Mononuclear cell (primary cell): ENCODE measurements around the gene CASQ2. TPM values are rescaled to one million over a fixed set of nuclear protein-coding genes. Genes with fewer than 3 reads are reported as not detected.

Experiments
- H3K27me3 ChIP-seq: 2 replicates; pipeline ENCODE4 v1.6.0; 2011; ENCODE audit warnings: low read length, control low read depth; ENCODE audit not compliant: insufficient read depth
- H3K4me1 ChIP-seq: 2 replicates; pipeline ENCODE4 v1.5.1; 2011; ENCODE audit warnings: mild to moderate bottlenecking, low read length, control low read depth; ENCODE audit not compliant: insufficient read depth
- H3K4me3 ChIP-seq: 2 replicates; pipeline ENCODE4 v1.5.1; 2011; ENCODE audit warnings: mild to moderate bottlenecking, low read length, moderate library complexity
- H3K9me3 ChIP-seq: 2 replicates; pipeline ENCODE4 v1.5.1; 2011; ENCODE audit warnings: low read depth, mild to moderate bottlenecking, control low read depth, low read length
- total RNA-seq: library from RNA; depleted of rRNA; stranded (reverse); fragments of >200 nt; gene quantifications from one replicate; pipeline ENCODE4 v1.2.3, GENCODE V29; 2012

CASQ2 gene
- not detected for total RNA-seq

DNA sequence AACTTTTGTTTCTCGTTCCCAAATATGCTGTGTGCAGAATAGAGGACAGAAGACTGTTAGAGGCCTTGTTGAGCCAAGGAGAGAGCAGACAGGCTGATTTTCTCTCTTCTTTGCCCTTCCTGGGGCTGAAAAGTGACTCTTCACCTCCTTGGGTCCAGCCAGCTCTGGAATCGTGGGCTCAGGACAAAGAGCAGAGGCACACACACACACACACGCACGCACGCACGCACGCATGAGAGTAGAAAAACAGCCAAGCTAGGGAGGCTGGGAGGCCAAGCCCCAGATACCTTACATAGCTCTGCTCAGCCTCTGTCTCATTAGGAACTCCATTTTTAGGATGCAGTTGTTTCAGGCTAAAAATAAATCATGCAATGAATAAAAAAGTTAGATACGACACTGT lies at the start of gene CASQ2:
TSS of gene CASQ2 (minus strand) at position 166 of the 400 bp plus-strand sequence. CDS start 173 bp downstream, outside the sequence.
- Histone ChIP-seq H3K9me3 (no peaks in the 10 kb centered on the region), H3K4me1 (no peaks in the 10 kb centered on the region), H3K27me3 (no peaks in the 10 kb centered on the region), H3K4me3 (no peak within 1 kb of the TSS)

DNA sequence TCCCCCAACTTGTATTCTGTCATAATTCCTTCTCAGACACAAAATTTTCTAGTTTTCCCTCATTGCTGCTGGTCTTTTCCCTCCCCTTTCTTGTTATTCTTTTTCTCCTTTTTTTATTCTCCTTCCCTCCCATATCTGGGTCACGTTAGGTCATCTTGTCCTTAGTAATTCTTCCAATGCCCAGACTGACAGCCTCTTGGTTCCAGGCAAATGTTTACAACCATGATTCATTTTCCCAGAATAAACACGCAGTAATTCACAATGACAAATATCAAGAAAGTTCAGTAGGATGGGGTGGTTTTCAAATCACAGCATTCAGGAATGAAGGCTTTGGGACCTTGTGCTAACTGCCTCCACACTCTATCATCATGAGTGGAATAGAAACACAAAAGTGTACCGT lies 47.2 kb upstream of the CASQ2 start:
- H3K27me3 ChIP-seq: no peaks in the 10 kb centered on the region
- no peaks in the 10 kb centered on the region for H3K9me3 ChIP-seq
- no peak overlapping the region for H3K4me3 ChIP-seq
- H3K4me1 ChIP-seq: peaks cover 11% of the 10 kb centered on the region

DNA sequence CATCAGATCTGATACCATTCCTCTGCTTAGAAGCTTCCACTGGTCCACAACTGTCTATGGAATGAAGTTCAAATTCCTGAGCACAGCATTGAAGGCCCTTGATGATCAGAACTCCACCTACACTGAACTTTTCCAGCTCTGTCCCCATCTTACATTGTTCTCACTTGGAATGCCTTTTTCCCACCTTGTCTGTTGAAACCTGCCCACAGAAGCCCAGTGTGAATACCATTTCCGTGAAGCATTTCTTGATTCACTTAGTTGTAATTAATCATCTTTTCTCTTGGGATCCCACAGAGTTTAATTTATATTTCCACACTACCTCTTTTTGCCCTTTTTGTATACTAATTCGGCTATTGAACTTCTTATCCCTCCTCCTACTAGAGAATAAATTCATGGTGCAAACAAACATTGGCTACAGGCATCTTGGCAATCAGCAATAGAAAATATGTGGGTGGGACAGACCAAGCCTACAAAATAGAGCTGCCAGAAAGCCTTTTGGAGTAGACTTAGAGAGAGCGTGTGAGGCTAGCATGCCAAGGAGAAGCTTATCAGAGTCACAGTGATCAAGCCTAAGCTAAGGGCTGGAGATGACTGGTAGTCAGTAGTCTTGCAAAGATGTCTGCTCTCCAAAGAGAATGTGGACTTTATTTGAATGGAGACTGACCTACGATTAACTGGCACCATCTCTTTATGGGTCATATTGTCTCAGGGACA lies 46.3 kb upstream of the CASQ2 start:
- Histone ChIP-seq H3K4me3 (no peak overlapping the region), H3K9me3 (no peaks in the 10 kb centered on the region), H3K4me1 (peaks cover 11% of the 10 kb centered on the region), H3K27me3 (no peaks in the 10 kb centered on the region)

DNA sequence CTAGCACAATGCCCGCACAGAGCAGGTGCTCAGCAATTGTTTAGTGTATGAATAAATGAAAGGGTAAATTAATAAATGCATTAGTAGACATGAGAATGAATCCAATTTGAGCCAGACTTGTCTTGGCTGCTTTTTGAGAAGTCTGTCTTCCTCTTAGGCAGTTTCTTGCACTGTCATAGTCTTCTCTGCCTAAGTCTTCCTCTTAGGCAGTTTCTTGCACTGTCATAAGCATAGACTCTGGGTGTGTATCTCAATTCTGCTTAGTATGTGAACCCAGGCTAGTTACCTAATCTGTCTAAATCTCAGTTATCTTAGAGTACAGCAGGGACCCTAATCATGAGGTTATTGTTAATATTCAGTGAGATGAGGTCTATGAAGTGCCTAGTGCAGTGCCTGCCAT lies 45.2 kb upstream of the CASQ2 start:
- Histone ChIP-seq H3K4me3 (no peak overlapping the region), H3K27me3 (no peaks in the 10 kb centered on the region), H3K9me3 (no peaks in the 10 kb centered on the region), H3K4me1 (peaks cover 16% of the 10 kb centered on the region)

DNA sequence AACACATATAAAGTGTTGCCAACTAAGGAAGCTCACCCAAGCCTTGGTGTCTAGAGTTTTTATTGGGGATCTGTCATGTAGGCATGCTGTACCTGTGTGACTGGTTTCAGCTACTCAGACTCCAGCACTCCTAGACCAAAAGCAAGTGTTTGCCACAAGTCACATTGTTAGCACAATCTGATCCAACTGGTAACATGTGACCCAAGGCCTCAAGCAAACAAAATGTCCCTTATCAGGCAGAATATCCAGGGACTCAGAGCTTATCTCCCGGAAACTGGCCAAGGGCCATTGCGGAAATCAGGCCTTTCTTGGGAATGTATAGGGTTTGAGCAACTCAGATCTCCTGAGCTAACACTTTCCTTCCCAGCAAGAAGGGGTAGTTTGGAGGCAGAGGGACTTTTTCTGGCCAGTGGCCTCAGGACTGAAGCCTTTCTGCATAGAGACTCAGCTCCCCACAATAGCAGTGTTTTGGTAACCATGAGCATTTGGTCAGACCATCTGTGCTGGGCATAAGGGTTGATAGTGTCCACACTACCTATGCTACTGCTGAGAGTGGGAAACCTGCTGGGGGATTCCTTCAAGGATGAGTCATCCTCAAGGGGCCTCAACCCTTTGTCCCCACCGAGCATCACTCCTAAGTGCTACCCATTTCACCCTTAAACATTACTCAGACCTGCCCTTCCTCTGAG lies 42.8 kb upstream of the CASQ2 start:
- Histone ChIP-seq H3K27me3 (peaks cover 2% of the 10 kb centered on the region), H3K9me3 (no peaks in the 10 kb centered on the region), H3K4me3 (no peak overlapping the region), H3K4me1 (peaks cover 21% of the 10 kb centered on the region)

DNA sequence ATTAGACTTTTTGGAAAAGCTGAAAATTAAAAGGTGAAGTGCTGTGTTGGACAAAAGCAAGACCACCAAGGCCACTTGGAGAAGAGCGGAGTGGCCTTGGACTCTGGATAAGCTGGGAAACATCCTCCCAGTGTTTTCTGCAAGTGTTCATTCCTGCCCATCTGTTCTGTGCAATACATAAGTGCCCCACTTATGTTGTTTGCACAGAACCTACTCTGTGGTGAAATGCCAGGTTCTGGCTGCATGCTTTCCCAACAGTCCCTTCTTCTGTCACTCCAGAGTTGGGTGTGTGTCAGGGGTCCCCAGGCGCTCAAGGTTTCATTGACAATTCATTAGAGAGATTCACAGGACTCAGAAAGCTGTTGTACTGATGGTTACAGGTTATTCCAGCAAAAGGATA lies 42.1 kb upstream of the CASQ2 start:
- no peak overlapping the region for H3K4me3 ChIP-seq
- H3K27me3 ChIP-seq: peaks cover 2% of the 10 kb centered on the region
- peaks cover 21% of the 10 kb centered on the region for H3K4me1 ChIP-seq
- no peaks in the 10 kb centered on the region for H3K9me3 ChIP-seq

DNA sequence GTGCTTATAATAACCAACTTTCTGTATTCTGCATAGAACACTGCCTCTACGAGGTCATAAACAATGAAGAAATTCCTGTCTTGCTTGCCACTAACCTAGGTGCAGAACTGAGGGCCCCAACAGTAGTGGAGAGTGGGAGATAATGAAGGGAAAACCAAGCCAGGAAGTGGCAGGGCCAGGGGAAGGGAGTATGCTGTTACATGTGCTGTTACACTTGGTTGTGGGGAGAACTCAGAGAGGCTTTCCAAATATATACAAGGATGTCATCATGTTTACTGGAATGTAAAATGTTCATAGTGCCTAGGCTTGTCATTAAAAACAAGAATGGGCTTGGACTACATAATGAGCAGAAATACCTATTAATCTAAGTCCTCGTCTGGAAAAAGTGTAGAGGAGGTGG lies 41.3 kb upstream of the CASQ2 start:
- Histone ChIP-seq H3K9me3 (no peaks in the 10 kb centered on the region), H3K27me3 (peaks cover 2% of the 10 kb centered on the region), H3K4me3 (no peak overlapping the region), H3K4me1 (peaks cover 21% of the 10 kb centered on the region)

DNA sequence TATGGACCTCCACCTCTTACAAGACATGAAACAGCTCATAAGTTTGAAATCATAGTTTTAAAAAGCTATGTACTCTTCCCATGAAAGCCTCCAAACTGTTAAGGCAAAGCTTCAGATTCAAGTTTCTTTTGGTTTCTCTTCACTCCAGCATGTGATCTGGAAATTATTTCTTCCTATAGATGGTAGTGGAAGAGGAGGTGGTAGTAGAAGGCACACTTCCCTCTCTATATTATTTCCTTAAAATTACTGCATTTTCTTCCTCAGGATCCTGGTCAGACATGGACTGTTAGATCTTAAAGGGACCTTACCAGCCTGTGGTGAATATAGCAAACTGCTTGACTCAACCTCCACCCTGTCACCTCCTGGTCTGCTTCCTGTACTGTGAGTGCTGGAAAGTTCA lies 40.6 kb upstream of the CASQ2 start:
- no peak overlapping the region for H3K4me3 ChIP-seq
- H3K4me1 ChIP-seq: peaks cover 19% of the 10 kb centered on the region
- H3K27me3 ChIP-seq: peaks cover 2% of the 10 kb centered on the region
- H3K9me3 ChIP-seq: no peaks in the 10 kb centered on the region

DNA sequence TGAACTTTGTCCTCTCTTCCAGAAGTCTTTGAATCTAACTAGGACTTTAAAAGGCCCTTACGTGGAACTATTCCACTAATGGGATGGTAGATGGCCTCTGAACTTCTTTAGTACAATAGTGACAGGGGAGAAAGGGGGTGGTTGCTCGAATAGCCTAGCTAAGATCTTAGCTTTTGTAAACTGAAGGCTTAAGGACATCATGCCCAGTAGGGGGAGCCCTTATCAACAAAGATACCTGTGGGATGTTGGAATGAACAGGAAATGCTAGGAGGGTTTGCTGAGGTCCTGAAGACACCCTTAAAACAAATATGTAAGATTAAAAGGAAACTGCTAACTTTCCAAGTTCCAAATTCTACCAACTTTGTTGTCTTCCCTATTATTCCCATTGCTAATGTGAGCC lies 39.2 kb upstream of the CASQ2 start:
- H3K4me3 ChIP-seq: no peak overlapping the region
- no peaks in the 10 kb centered on the region for H3K9me3 ChIP-seq
- peaks cover 2% of the 10 kb centered on the region for H3K27me3 ChIP-seq
- peaks cover 10% of the 10 kb centered on the region for H3K4me1 ChIP-seq

DNA sequence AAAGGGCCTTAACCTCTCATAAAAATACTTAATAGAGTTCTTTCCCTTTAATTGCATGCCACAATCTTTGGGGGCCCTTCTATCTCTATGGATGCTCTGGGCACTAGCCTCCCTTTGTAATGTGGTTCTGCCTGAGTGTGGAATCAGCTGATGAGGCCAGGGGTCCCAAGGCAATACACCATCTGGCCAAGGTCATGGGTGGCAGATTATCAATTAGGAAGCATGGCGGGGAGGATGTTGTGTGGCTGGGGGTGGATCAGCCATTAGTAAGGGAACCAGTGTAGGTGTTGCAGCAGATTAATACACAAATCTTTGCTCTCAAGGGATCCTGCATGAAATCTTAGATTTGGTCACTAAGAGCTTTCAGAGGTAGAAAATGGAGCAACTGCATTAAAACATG lies 37.1 kb upstream of the CASQ2 start:
- H3K27me3 ChIP-seq: peaks cover 2% of the 10 kb centered on the region
- H3K4me1 ChIP-seq: peaks cover 10% of the 10 kb centered on the region

DNA sequence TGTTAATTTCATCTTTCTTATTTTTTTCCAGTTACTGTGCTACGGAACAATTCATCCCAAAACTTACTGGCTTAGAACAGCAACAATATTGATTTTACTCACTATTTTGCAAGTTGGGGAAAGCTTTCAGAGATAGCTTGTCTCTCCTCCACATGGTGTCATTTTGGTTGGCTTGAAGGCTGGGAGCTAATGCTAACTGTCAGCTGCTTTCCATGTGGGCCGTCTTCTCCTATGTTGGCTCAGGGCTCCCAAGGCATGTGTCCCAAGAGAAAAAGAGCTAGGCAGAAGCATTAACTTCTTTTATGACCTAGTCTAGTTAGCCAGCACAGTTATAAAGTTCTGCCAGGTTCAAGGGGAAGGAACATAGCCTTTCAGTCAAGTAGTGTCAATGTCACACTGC lies 33.9 kb upstream of the CASQ2 start:
- H3K4me1 ChIP-seq: no peaks in the 10 kb centered on the region
- H3K9me3 ChIP-seq: no peaks in the 10 kb centered on the region
- no peak overlapping the region for H3K4me3 ChIP-seq
- H3K27me3 ChIP-seq: peaks cover 2% of the 10 kb centered on the region

More for the DNA sequence above, 37.1 kb upstream of the CASQ2 start:
- Histone ChIP-seq H3K9me3 (no peaks in the 10 kb centered on the region), H3K4me3 (no peak overlapping the region)

DNA sequence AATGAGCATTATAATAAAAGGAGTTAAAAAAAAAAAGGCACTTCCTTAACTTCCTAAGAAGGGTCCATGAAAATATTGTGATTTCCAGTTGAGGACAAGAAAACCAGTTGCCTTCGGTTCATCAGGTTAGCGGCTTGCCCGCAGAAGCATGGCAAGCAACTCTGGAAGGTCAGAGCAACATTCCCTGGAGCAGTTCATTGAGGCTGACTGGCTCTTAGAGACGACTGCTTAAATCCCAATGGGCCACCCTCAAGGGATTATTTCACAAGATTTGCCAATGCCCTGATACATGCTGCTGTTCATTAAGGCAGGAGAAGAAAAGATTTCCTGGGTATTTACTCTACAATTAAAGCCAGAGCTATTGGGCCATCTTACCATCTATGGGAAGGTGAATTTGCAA lies 29.0 kb upstream of the CASQ2 start:
- no peaks in the 10 kb centered on the region for H3K9me3 ChIP-seq
- H3K4me1 ChIP-seq: no peaks in the 10 kb centered on the region
- no peak overlapping the region for H3K4me3 ChIP-seq
- peaks cover 5% of the 10 kb centered on the region for H3K27me3 ChIP-seq

DNA sequence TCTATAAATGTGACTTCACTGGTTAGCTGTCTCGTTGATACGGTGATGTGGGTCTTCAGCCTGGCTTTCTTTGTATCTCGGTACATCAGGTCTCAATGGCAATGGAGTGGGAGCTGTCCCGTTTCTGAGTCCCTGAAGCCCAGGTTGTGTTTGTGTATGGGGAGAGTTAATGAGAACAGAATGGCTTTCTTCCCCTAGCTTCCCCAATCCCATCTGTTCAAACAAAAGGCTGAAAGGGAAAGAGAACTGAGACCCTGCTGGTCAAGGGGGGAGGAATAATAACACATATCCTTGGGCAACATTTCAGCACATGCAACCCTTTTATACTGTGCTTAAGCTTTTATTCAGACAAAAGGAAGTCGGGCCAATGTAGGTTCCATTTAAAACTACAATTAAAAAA lies 28.4 kb upstream of the CASQ2 start:
- no peak overlapping the region for H3K4me3 ChIP-seq
- no peaks in the 10 kb centered on the region for H3K9me3 ChIP-seq
- peaks cover 5% of the 10 kb centered on the region for H3K27me3 ChIP-seq
- no peaks in the 10 kb centered on the region for H3K4me1 ChIP-seq

DNA sequence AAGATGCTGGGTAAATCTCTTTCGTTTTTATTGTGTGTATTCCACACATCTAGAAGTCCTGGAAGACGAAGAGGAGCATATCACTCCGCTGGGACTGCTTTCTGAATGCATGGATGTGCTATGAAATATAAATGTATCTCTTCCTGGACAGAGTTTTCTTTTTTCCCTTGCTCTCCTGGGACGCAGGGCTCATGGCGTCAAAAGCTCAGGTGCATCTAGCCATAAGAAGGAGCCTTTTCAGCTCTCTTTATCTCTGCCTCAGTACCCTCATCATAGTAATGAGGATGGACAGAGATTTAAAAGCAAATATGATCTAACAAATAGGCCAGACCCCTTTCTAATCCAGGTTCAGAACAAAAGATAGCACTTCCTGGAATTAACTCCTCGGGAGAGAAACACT lies 27.5 kb upstream of the CASQ2 start:
- Histone ChIP-seq H3K9me3 (no peaks in the 10 kb centered on the region), H3K4me3 (no peak overlapping the region), H3K27me3 (peaks cover 5% of the 10 kb centered on the region), H3K4me1 (no peaks in the 10 kb centered on the region)

DNA sequence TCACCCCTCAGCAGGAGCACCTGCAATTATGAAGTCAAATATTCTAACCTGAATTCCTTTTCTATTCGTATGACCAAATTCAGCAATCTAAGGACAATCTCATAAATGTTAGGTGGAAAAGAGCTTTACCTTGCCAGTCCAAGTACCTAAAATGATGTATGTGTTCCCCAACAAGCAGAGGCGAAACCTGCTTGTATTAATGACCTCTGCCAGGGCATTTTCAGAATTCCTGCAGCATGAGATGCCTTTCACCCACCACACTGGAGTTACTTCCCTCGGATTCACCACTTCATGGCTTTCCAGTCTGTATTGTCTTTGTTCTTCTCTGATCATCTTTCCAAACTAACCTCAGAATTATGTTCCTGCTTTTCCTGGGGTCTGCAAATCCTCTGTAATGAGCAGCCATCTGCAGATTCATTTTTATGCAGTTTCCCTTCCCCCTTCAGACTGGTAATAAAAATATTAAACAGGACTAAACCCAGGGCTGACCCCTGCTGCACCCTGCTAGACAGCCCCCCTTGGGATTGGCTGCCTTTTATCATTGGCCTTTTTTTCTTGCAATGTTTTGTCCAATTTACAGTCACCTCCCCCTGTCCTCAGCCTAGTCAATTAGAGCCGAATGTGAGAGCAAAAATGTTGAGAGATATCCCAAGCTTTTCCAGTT lies 26.6 kb upstream of the CASQ2 start:
- Histone ChIP-seq H3K27me3 (peaks cover 5% of the 10 kb centered on the region), H3K9me3 (no peaks in the 10 kb centered on the region), H3K4me1 (no peaks in the 10 kb centered on the region), H3K4me3 (no peak overlapping the region)
